Measurements from ENCODE around the gene PAGR1. TPM values are rescaled to one million over a fixed set of nuclear protein-coding genes. Genes with fewer than 3 reads are reported as not detected.

PAGR1 gene
- total and polyA plus RNA-seq, 2 of the 8 experiments (the other 6 are each of a cell fraction or from before 2014, with no cell fraction given): 35.4 to 56.4 TPM

DNA sequence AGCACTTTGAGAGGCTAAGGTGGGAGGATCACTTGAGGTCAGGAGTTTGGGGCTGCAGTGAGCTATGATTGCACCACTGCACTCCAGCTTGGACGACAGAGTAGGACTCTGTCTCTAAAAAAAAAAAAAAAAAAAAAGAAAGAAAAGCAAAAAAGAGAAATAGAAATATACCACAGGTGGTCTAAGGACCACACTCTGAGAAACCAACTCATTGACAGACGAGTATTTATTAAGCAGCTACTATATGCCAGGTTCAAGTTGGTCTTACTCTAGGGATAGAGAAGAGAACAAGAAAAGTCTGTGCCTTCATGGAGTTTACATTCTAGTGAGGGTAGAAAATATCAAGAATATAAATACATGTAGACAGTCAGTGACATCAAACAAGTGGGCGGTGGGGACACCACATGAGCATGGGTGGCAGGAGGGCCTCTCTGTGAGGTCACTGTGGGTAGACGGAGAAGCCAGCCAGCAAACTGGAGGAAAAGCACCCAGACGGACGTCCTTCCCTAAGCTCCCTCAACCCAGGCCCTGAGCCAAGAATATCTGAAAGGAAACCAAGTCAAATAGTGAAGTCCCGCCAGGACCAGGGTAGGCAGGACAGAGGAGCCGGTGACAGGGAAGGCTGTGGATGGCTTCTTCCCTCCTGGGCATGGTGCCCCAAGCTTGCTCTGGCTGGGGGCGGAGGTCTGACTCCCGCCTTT lies 42.3 kb downstream of the PAGR1 start:
- no peak overlapping the region for H3K14ac ChIP-seq (ENCODE audit: insufficient read length)
- H3K27me3 ChIP-seq (replicated peaks in 1 of 4; ENCODE audit: control insufficient read depth in 3 of 4, extremely low read depth in 1 of 4, insufficient read depth in 3 of 4, low read length in 3 of 4): no peaks in the 10 kb centered on the region
- H3K36me3 ChIP-seq (ENCODE audit: control insufficient read depth in 2 of 4, insufficient read depth in 4 of 4, low read length in 3 of 4): peaks cover 0 to 11% (median 6%) of the 10 kb centered on the region in 4 experiments; a peak in 5 of 8 replicates
- H3K4me3 ChIP-seq (ENCODE audit: extremely low read depth in 1 of 4, insufficient read depth in 2 of 4, low read depth in 3 of 4, low read length in 4 of 4): no peak overlapping the region
- no peak overlapping the region for H3K56ac ChIP-seq (replicated peaks; ENCODE audit: insufficient read length, low read depth, low read length)
- H3K4me1 ChIP-seq (replicated peaks in 1 of 4; ENCODE audit: control insufficient read depth in 3 of 4, insufficient read depth in 4 of 4, low read length in 3 of 4): no peaks in the 10 kb centered on the region
- WGBS, 2 experiments (ENCODE audit: extremely low coverage in 1 of 2, insufficient coverage in 1 of 2, insufficient read length in 1 of 2, insufficient replicate concordance in 2 of 2, low coverage in 1 of 2, low lambda C conversion rate in 2 of 2, missing lambda C conversion rate in 1 of 2): 88% methylated on average over 7 of the region's 10 CpGs; no CpG with 5 or more reads in 1 of the 2 experiments
- H4K20me1 ChIP-seq (replicated peaks in 1 of 2; ENCODE audit: control insufficient read depth in 1 of 2, insufficient read depth in 2 of 2, low read length in 2 of 2): peaks cover 0 to 5% of the 10 kb centered on the region in 2 experiments
- no peak for TF ChIP-seq TCF12 (IDR thresholded peaks at IDR 0.05; ENCODE audit: low read depth, low read length)
- TF ChIP-seq SIX5 (IDR thresholded peaks at IDR 0.05; ENCODE audit: low read depth, low read length): no peak
- TF ChIP-seq, protein P1, sequence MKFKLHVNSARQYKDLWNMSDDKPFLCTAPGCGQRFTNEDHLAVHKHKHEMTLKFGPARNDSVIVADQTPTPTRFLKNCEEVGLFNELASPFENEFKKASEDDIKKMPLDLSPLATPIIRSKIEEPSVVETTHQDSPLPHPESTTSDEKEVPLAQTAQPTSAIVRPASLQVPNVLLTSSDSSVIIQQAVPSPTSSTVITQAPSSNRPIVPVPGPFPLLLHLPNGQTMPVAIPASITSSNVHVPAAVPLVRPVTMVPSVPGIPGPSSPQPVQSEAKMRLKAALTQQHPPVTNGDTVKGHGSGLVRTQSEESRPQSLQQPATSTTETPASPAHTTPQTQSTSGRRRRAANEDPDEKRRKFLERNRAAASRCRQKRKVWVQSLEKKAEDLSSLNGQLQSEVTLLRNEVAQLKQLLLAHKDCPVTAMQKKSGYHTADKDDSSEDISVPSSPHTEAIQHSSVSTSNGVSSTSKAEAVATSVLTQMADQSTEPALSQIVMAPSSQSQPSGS (IDR thresholded peaks at IDR 0.05; ENCODE audit: low read length): no peak
- TF ChIP-seq, protein P2, sequence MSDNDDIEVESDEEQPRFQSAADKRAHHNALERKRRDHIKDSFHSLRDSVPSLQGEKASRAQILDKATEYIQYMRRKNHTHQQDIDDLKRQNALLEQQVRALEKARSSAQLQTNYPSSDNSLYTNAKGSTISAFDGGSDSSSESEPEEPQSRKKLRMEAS (IDR thresholded peaks at IDR 0.05): no peak
- TF ChIP-seq POLR2A (IDR thresholded peaks at IDR 0.05; ENCODE audit: control extremely low read depth in 1 of 2, low read depth in 2 of 2, low read length in 2 of 2): no peak
- TF ChIP-seq SIRT6 (IDR thresholded peaks at IDR 0.05; ENCODE audit: low read length): no peak
- no peak for TF ChIP-seq KDM1A (IDR thresholded peaks at IDR 0.05; ENCODE audit: borderline replicate concordance, low read length)
- no peak for TF ChIP-seq PHF8 (conservative IDR thresholded peaks at IDR 0.05; ENCODE audit: low read depth, low read length)
- no peak overlapping the region for H3K4ac ChIP-seq (replicated peaks; ENCODE audit: insufficient read length, low read depth, low read length)
- H3K9me3 ChIP-seq (ENCODE audit: insufficient read depth in 2 of 2, low read depth in 1 of 2, low read length in 1 of 2): no peaks in the 10 kb centered on the region
- H3K79me2 ChIP-seq (ENCODE audit: control insufficient read depth in 1 of 2, insufficient read depth in 2 of 2, low read length in 2 of 2): peaks cover 0 to 9% of the 10 kb centered on the region in 2 experiments; a peak in 2 of 4 replicates
- peaks cover 5% of the 10 kb centered on the region; the same call in 1 of the 2 replicates for H3K23me2 ChIP-seq (ENCODE audit: low read depth, low read length)
- H4K91ac ChIP-seq (replicated peaks; ENCODE audit: insufficient read length, low read length): no peak overlapping the region
- CTCF ChIA-PET (ENCODE audit: partially characterized antibody): interaction anchor here (0.8 to 15.0 kb wide), 4 partner anchors 9 to 173 kb away, joined by 3 to 212 read pairs (median 7); partner anchors contain the start of genes MVP, PAGR1 and TLCD3B
- H3K79me1 ChIP-seq (ENCODE audit: low read depth, low read length): peaks cover 9% of the 10 kb centered on the region
- no peak overlapping the region for H2BK5ac ChIP-seq (ENCODE audit: low read depth, low read length)
- DNase-seq (ENCODE audit: low read depth in 1 of 2, low spot score in 2 of 2) (no peak), FAIRE-seq (no peak)
- no peak overlapping the region; a peak in 1 of 7 replicates for H3K9ac ChIP-seq (replicated peaks in 1 of 4; ENCODE audit: extremely low read depth in 1 of 4, low read depth in 3 of 4, low read length in 3 of 4)
- no peak overlapping the region for H2BK120ac ChIP-seq (replicated peaks; ENCODE audit: low read depth, low read length)
- H4K5ac ChIP-seq (ENCODE audit: insufficient read length, low read depth, low read length): no peak overlapping the region
- no peak overlapping the region for H2BK20ac ChIP-seq (ENCODE audit: low read length)
- no peak overlapping the region for H2BK15ac ChIP-seq (ENCODE audit: low read length)
- no peak overlapping the region for H2AFZ ChIP-seq (ENCODE audit: low read length)
- H3K23ac ChIP-seq (ENCODE audit: insufficient read length): no peak overlapping the region
- H3K18ac ChIP-seq (ENCODE audit: extremely low read depth, low read length): no peak overlapping the region
- no peak overlapping the region for H4K8ac ChIP-seq (ENCODE audit: extremely low read depth, insufficient read depth, low read length)
- no peak overlapping the region for H3K27ac ChIP-seq (ENCODE audit: low read depth, low read length)
- no peak overlapping the region for H3K4me2 ChIP-seq (ENCODE audit: insufficient read depth in 1 of 2, low read depth in 2 of 2, low read length in 2 of 2)
- H2AK5ac ChIP-seq (ENCODE audit: low read depth, low read length): no peak overlapping the region
- POLR2A ChIA-PET (ENCODE audit: partially characterized antibody): interaction anchor here (0.9 to 1.6 kb wide), 3 partner anchors 29 to 51 kb away, joined by 3 to 7 read pairs (median 4); partner anchors contain the start of gene SEZ6L2
- no peak overlapping the region for H2BK12ac ChIP-seq (ENCODE audit: low read depth, low read length)
